Chondrocyte (in vitro differentiated cells): ENCODE results near the gene TCEANC2. TPM values are rescaled to one million over a fixed set of nuclear protein-coding genes. Genes with fewer than 3 reads are reported as not detected.

Experiments
- DNase-seq: peaks from one replicate; pipeline ENCODE4 v3.0.0; 2021; ENCODE audit warnings: mixed read lengths, low spot score
- H3K27ac Mint-ChIP-seq: one replicate; pipeline ENCODE4 v1.8.0; 2021; ENCODE audit warnings: mild to moderate bottlenecking, moderate library complexity, mixed read lengths; ENCODE audit not compliant: unreplicated experiment
- H3K27me3 Mint-ChIP-seq: 2 replicates; pipeline ENCODE4 v1.8.0; 2021; ENCODE audit warnings: low read depth, mixed read lengths
- H3K36me3 Mint-ChIP-seq: 2 replicates; pipeline ENCODE4 v1.8.0; 2021; ENCODE audit warnings: low read depth, mixed read lengths
- H3K4me1 Mint-ChIP-seq: 2 replicates; pipeline ENCODE4 v1.8.0; 2021; ENCODE audit warnings: low read depth, mild to moderate bottlenecking, mixed read lengths
- H3K4me3 Mint-ChIP-seq: one replicate; pipeline ENCODE4 v1.8.0; 2021; ENCODE audit warnings: mild to moderate bottlenecking, moderate library complexity, mixed read lengths; ENCODE audit not compliant: unreplicated experiment
- H3K9me3 Mint-ChIP-seq: 2 replicates; pipeline ENCODE4 v1.8.0; 2021; ENCODE audit warnings: low read depth, mixed read lengths
- CTCF ChIP-seq: fragments of 200-600 bp; sonication (generic); IDR thresholded peaks from 2 replicates; pipeline ENCODE4 v1.5.0; 2021; ENCODE audit warnings: antibody characterized with exemption, mild to moderate bottlenecking, moderate library complexity
- total RNA-seq: library from RNA; stranded (reverse); gene quantifications from 3 replicates; pipeline ENCODE4 v1.2.1, GENCODE V29; 2021

The TCEANC2 gene
- total RNA-seq, 1 donor from 2014 or later = 4.8 TPM

GRCh38 chr1:54012863-54013262 lies 40.5 kb upstream of the TCEANC2 start:
- H3K4me1 Mint-ChIP-seq = no peaks in the 10 kb centered on the region
- no peaks in the 10 kb centered on the region for H3K9me3 Mint-ChIP-seq
- H3K27ac Mint-ChIP-seq = no peak overlapping the region
- TF ChIP-seq CTCF = no peak
- no peak for DNase-seq
- peaks cover 48% of the 10 kb centered on the region for H3K27me3 Mint-ChIP-seq
- H3K4me3 Mint-ChIP-seq = no peak overlapping the region
- H3K36me3 Mint-ChIP-seq = no peaks in the 10 kb centered on the region

- Mint-ChIP-seq H3K4me3 (no peak overlapping the region), H3K9me3 (no peaks in the 10 kb centered on the region), H3K27ac (no peak overlapping the region), H3K27me3 (peaks cover 46% of the 10 kb centered on the region), H3K36me3 (no peaks in the 10 kb centered on the region), H3K4me1 (no peaks in the 10 kb centered on the region)
- no peak for TF ChIP-seq CTCF
- DNase-seq = no peak
Observed at GRCh38 chr1:54013393-54014008, 39.9 kb upstream of the TCEANC2 start.

GRCh38 chr1:54014009-54014629 lies 39.3 kb upstream of the TCEANC2 start:
- H3K36me3 Mint-ChIP-seq = no peaks in the 10 kb centered on the region
- H3K27me3 Mint-ChIP-seq = peaks cover 46% of the 10 kb centered on the region
- no peak for DNase-seq
- no peak for TF ChIP-seq CTCF
- no peaks in the 10 kb centered on the region for H3K4me1 Mint-ChIP-seq
- no peak overlapping the region for H3K4me3 Mint-ChIP-seq
- no peaks in the 10 kb centered on the region for H3K9me3 Mint-ChIP-seq
- H3K27ac Mint-ChIP-seq = no peak overlapping the region

GRCh38 chr1:54016343-54017282 lies 36.8 kb upstream of the TCEANC2 start:
- no peak overlapping the region for H3K4me3 Mint-ChIP-seq
- H3K4me1 Mint-ChIP-seq = no peaks in the 10 kb centered on the region
- DNase-seq = no peak
- no peak overlapping the region for H3K27ac Mint-ChIP-seq
- H3K27me3 Mint-ChIP-seq = peaks cover 35% of the 10 kb centered on the region
- no peaks in the 10 kb centered on the region for H3K36me3 Mint-ChIP-seq
- H3K9me3 Mint-ChIP-seq = no peaks in the 10 kb centered on the region
- TF ChIP-seq CTCF = no peak

- H3K27me3 Mint-ChIP-seq = peaks cover 23% of the 10 kb centered on the region
- no peak for DNase-seq
- no peak within 1 kb of the TSS for H3K27ac Mint-ChIP-seq
- no peaks in the 10 kb centered on the region for H3K36me3 Mint-ChIP-seq
- TF ChIP-seq CTCF = no peak
- no peaks in the 10 kb centered on the region for H3K4me1 Mint-ChIP-seq
- no peak within 1 kb of the TSS for H3K4me3 Mint-ChIP-seq
- no peaks in the 10 kb centered on the region for H3K9me3 Mint-ChIP-seq
Observed at GRCh38 chr1:54017979-54018378, 35.4 kb upstream of the TCEANC2 start, which contains the start of gene LDLRAD1. Gene LDLRAD1, minus strand, starts transcription at chr1:54018186. Its CDS starts 74 bp downstream, at chr1:54018112.
